SU-DHL-6 (cell line): ENCODE results near the gene GRIFIN.

Source experiments
- H2AFZ ChIP-seq: fragments of 200-600 bp; sonication (generic); 2 replicates; pipeline ENCODE4 v1.6.1; 2014; ENCODE audit warnings: low read depth, mild to moderate bottlenecking, moderate library complexity, mixed read lengths, antibody characterized with exemption, low read length; ENCODE audit not compliant: severe bottlenecking
- H3F3A ChIP-seq: fragments of 200-600 bp; shearing (Covaris generic); 2 replicates; pipeline ENCODE4 v1.6.0; 2016; ENCODE audit warnings: antibody characterized with exemption, mild to moderate bottlenecking; ENCODE audit not compliant: insufficient read depth
- H3K27ac ChIP-seq: fragments of 200-600 bp; sonication (generic); 2 replicates; pipeline ENCODE4 v1.5.1; 2016; ENCODE audit warnings: low read depth, mild to moderate bottlenecking, low read length, moderate library complexity, mixed read lengths
- H3K27me3 ChIP-seq: fragments of 200-600 bp; sonication (generic), shearing (Covaris generic); 2 replicates; pipeline ENCODE4 v1.6.0; 2014; ENCODE audit warnings: mild to moderate bottlenecking, low read length
- H3K36me3 ChIP-seq: fragments of 200-600 bp; sonication (generic); 2 replicates; pipeline ENCODE4 v1.6.1; 2014; ENCODE audit warnings: mild to moderate bottlenecking, low read length, mixed read lengths
- H3K4me2 ChIP-seq: fragments of 300-600, 200-600 bp; shearing (Covaris generic), sonication (generic); 2 replicates; pipeline ENCODE4 v1.6.0; 2014; ENCODE audit warnings: low read length, low read depth, mild to moderate bottlenecking; ENCODE audit not compliant: poor library complexity, severe bottlenecking
- H3K4me3 ChIP-seq: fragments of 200-600 bp; sonication (generic); 2 replicates; pipeline ENCODE4 v1.5.1; 2014; ENCODE audit warnings: antibody characterized with exemption, low read length, mild to moderate bottlenecking, mixed read lengths; ENCODE audit not compliant: insufficient read depth, poor library complexity, severe bottlenecking
- H3K79me2 ChIP-seq: fragments of 200-600 bp; sonication (generic); 2 replicates; pipeline ENCODE4 v1.6.1; 2014; ENCODE audit warnings: mild to moderate bottlenecking, low read length, moderate library complexity; ENCODE audit not compliant: insufficient read depth
- H3K9ac ChIP-seq: fragments of 200-600 bp; sonication (generic); 2 replicates; pipeline ENCODE4 v1.7.0; 2014; ENCODE audit warnings: mild to moderate bottlenecking, low read length
- H3K9me2 ChIP-seq: fragments of 200-600 bp; sonication (generic); replicated peaks from 2 replicates; pipeline ENCODE4 v1.6.1; 2014; ENCODE audit warnings: low read length; ENCODE audit not compliant: insufficient read depth
- H3K9me3 ChIP-seq: fragments of 200-600 bp; sonication (generic); 2 replicates; pipeline ENCODE4 v1.6.1; 2014; ENCODE audit warnings: low read length, mixed read lengths; ENCODE audit not compliant: insufficient read depth
- H4K20me1 ChIP-seq: fragments of 200-600 bp; sonication (generic); 2 replicates; pipeline ENCODE4 v1.6.1; 2014; ENCODE audit warnings: low read depth, mild to moderate bottlenecking, antibody characterized with exemption, low read length, moderate library complexity, mixed read lengths
- CTCF ChIP-seq: fragments of 200-600 bp; sonication (generic); IDR thresholded peaks from one replicate; pipeline ENCODE4 v1.5.1; 2017; ENCODE audit warnings: antibody characterized with exemption, mild to moderate bottlenecking, low read length, moderate library complexity; ENCODE audit not compliant: insufficient read depth, poor library complexity, severe bottlenecking
- EZH2phosphoT487 ChIP-seq: fragments of 200-600 bp; sonication (generic), shearing (Covaris generic); conservative IDR thresholded peaks from 2 replicates; pipeline ENCODE4 v1.6.1; 2018; ENCODE audit warnings: mild to moderate bottlenecking, antibody characterized with exemption, low read length, moderate library complexity, mixed read lengths

GRIFIN gene

DNA sequence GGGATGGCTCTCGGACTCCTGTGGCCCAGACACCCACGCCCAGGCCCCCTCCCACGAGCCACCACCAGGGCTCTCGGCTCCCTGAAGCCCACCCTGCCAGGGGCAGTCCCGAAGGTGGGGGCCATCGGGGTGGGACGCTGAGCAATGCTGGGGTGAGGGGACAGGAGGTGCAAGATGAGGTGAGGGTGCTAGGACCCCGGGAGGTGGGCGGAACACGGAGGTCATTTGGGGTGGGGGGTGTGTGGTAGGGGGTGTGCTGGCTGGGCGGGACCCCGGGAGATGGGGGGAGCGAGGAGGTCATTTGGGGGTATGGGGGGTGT, 26.4 kb upstream of the GRIFIN start:
- TF ChIP-seq EZH2phosphoT487: no peak
- TF ChIP-seq CTCF: no peak
- H3F3A ChIP-seq: no peaks in the 10 kb centered on the region
- H3K36me3 ChIP-seq: no peaks in the 10 kb centered on the region
- no peak overlapping the region for H3K27ac ChIP-seq
- no peaks in the 10 kb centered on the region for H3K9me2 ChIP-seq
- no peak overlapping the region for H3K9ac ChIP-seq
- no peak overlapping the region for H2AFZ ChIP-seq
- H3K79me2 ChIP-seq: no peaks in the 10 kb centered on the region
- H3K4me3 ChIP-seq: no peak overlapping the region
- no peak overlapping the region for H3K4me2 ChIP-seq
- H4K20me1 ChIP-seq: no peaks in the 10 kb centered on the region
- no peaks in the 10 kb centered on the region for H3K27me3 ChIP-seq
- H3K9me3 ChIP-seq: no peaks in the 10 kb centered on the region

- no peak for TF ChIP-seq EZH2phosphoT487
- TF ChIP-seq CTCF: no peak
- no peaks in the 10 kb centered on the region for H3K36me3 ChIP-seq
- no peaks in the 10 kb centered on the region for H3F3A ChIP-seq
- no peaks in the 10 kb centered on the region for H3K79me2 ChIP-seq
- H2AFZ ChIP-seq: no peak overlapping the region
- H3K9me3 ChIP-seq: no peaks in the 10 kb centered on the region
- H3K4me3 ChIP-seq: no peak overlapping the region
- H3K27me3 ChIP-seq: no peaks in the 10 kb centered on the region
- H3K9ac ChIP-seq: no peak overlapping the region
- H3K9me2 ChIP-seq: no peaks in the 10 kb centered on the region
- H4K20me1 ChIP-seq: no peaks in the 10 kb centered on the region
- no peak overlapping the region for H3K4me2 ChIP-seq
- no peak overlapping the region for H3K27ac ChIP-seq
Observed at GRCh38 chr7:2501947-2502646, 25.9 kb upstream of the GRIFIN start.

DNA sequence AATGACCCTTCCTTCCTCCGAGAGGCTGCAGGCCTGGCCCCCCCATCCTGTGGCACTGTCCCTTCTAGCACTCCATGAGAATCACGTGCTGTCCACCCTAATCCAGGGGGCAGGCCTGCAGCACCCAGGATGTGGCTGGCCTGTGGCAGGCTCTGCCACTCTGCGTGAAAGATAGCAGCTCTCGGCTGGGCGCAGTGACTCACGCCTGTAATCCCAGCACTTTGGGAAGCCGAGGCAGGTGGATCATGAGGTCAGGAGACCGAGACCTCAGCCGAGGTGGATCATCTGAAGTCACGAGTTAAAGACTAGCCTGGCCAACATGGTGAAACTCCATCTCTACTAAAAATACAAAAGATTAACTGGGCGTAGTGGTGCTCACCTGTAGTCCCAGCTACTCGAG, 24.5 kb upstream of the GRIFIN start:
- H3K9me3 ChIP-seq: no peaks in the 10 kb centered on the region
- no peak overlapping the region for H3K27ac ChIP-seq
- H3F3A ChIP-seq: no peaks in the 10 kb centered on the region
- TF ChIP-seq CTCF (no peak), EZH2phosphoT487 (no peak)
- no peaks in the 10 kb centered on the region for H3K9me2 ChIP-seq
- no peaks in the 10 kb centered on the region for H3K79me2 ChIP-seq
- H3K9ac ChIP-seq: no peak overlapping the region
- H2AFZ ChIP-seq: no peak overlapping the region
- H3K4me3 ChIP-seq: no peak overlapping the region
- no peaks in the 10 kb centered on the region for H3K36me3 ChIP-seq
- H4K20me1 ChIP-seq: no peaks in the 10 kb centered on the region
- no peak overlapping the region for H3K4me2 ChIP-seq
- H3K27me3 ChIP-seq: no peaks in the 10 kb centered on the region
